Activated T-cell treated with anti-CD3 and anti-CD28 coated beads for 24 hours (primary cell): ENCODE results near the gene ELFN1.
A peak's percentile ranks its signal among the peaks of the same experiment; 100 is the strongest.

ENCODE experiments used
- DNase-seq: peaks from one replicate; pipeline ENCODE4 v3.0.0-alpha.2; 2020; ENCODE audit warnings: low read depth

Gene ELFN1

GRCh38 chr7:1663857-1664651 is 6.0 kb upstream of the ELFN1 start:
- DNase-seq = no peak

DNA sequence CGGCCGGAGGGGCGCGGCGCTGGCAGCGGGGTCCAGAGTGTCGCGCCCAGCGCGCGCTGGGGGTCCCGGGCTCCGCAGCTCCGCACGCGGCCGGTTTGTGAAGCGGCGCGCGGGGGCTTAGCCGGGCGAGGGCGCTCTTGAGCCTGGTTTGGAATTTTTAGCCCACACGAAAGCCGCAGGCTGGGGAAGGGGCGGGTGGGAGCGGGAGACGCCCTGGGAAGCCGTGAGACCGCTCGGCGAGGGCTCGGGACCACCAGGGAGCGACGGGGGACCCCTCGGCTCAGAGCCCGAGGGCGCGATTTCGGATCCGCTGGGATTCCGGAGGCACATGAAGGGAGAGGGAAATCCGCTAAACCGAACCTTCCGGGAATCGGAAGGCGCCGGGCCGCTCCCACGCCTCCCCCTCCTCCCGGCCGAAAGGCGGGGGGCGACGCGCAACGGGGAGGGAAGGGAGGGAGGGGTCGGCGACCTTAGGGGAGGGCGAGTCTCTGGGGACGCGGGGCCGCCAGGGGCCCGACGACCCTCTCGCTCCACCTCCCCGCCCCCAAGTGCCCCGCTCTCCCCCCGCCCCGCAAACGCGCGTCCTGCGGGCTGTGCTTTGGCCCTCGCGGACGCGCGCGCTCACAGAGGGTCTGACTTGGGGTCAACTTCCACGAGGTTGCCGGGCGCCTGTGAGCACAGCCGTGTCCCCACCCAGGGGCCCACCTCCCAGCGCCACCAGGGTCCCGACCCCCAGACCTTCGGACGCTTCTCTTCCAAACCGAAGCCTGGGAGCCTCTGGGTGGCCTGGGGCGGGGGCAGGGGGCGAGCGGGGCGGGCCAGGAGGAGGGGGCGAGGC is 5.1 kb upstream of the ELFN1 start:
- DNase-seq = peak; percentile 31

DNA sequence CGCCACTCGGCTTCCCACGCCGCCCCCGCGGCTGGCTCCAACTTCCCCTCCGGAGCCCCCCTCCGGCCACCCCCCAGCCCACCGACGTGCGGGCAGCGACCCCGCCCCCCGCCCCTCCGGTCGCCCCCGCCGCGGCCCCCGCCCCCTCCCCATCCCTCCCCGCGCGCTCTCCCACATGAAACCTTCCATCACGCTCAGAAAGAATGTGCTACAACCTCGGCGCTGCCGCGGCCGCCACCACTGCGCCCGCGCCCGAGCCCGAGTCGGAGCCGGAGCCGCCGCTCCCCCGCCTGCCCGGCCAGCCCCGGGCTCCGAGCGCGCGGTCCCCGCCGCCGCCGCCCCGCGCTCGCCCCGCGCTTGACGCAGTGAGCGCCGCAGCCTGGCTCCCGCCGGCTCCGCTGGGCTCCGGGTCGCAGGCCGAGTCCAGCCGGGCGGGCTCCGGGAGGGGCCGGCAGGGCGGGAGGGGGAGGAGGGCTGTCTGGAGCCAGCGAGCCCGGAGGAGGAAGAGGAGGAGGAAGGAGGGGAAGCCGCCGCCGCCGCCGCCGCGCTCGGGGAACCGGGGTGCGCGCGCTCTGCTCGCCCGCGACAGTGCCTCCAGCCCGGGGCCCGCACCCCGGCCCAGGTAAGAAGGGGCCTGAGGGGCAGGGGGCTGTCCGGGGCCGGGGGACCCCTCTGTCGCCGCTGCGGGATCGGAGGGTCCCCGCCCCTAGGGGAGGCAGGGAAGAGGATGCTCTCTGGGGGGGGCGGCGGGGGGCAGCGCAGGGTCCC is 4.3 kb upstream of the ELFN1 start:
- DNase-seq = no peak

GRCh38 chr7:1666317-1666822 is 3.7 kb upstream of the ELFN1 start:
- DNase-seq = no peak

DNA sequence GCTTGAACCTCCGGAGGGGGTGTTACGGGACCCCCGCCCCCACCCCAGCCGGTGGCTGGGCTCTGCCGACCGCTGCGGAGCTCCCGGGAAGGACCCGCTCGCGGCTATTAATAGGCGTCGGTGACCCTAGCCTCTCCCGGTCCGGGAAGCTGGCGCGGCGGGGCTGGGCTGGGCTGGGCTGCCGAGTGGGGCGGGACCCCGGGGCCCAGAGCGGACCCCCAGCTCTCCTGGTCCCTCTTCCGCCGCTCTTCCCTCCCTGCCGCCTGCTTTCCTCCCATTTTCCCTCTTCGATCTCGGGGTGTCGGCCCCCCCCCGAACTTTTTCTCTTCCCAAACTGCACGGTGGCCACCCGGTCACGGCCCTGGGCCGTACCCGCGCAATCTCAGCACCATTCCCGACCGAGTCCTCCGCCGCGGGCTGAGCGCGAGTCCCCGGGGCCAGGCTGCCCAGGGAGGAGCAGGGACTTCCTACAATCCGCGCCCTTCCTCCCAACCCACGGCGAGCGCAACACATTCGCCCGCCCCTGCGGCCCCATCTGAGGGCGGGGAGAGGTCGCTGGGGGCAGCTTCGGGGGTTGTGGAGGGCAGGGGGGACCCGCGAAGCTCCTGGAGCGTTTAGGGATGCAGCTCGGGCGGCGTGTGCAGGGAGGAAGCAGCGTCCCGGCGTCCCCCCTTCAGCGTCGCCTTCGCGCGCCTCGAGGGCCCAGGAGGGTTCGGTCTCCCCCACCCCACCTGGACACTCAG is 3.1 kb upstream of the ELFN1 start:
- no peak for DNase-seq

DNA sequence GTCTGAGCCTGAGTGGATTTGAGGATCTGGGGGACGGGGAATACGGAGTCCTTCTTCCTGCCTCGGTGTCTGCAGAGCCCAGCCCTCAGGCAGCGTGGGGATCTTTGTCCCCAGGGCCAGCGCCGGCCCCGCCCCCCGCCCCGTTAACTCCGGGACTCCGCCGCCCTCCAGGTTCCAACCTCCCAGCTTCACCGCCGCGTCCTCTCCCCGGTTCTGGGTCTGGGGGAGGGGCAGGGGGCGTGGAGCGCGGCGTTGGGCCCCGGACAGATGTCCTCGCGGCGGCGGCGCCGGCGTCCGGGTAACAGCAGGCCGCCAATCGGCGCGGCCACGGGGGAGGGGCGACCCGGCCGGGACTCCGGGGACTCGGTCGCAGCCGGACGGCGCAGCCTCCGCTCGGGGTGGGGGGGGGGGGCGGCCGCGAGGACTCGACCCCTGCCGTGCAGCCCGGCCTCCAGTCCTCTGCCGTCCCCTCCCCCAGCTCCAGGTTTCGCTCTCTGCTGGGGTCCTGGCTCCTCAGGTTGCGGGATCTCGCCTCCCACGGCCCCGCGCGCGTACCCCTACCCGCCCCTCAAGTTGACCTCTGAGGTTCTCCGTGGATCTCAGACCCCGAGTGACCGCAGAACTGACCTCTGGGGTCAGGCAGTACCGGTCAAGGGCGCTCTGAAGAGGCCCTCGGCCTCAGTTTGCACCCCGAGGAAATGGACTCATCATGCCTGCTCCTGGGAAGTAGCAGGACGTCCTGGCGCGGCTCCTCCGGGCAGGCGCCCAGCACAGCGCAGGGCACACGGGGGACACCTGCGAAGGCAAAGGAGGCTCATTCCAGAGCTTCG is 2.3 kb upstream of the ELFN1 start:
- no peak for DNase-seq

- DNase-seq = no peak
These were observed 1.5 kb upstream of the ELFN1 start for GRCh38 chr7:1668396-1669063.

GRCh38 chr7:1669064-1669951 is 769 bp upstream of the ELFN1 start:
- no peak for DNase-seq

DNA sequence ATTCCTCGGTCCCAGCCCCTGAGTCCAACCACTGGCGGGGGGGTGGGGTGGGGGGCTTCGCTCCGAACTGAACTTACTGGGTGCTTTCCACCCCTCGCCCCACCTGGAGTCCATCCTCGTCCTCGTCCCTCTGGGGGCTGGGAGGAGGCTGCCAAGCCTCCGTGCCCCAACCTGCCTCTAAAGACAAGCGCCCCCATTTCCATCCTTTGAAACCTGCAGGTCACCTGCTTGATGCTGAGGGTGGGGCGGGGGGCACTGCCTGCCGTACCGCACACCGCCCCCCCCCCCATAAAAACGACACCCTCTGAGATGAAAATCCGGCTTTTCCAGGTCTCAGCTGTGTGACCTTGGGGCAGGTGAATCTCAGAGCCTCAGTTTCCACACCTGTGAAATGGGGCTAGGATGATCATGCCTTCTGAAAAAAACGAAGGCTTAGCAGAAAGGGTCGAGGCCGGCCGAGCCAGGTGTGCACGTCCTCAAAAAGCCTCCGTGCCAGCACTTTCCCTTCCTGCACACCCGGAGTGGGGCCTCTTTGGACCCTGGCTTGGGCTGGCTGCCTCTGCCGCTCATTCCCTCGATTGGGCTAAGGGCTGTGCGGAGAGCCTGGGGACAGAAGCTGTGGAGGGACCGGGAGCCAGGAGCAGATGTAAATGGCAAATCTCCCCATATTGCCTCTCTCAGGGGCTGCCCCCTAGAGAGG is 967 bp downstream of the ELFN1 start:
- DNase-seq = no peak

DNA sequence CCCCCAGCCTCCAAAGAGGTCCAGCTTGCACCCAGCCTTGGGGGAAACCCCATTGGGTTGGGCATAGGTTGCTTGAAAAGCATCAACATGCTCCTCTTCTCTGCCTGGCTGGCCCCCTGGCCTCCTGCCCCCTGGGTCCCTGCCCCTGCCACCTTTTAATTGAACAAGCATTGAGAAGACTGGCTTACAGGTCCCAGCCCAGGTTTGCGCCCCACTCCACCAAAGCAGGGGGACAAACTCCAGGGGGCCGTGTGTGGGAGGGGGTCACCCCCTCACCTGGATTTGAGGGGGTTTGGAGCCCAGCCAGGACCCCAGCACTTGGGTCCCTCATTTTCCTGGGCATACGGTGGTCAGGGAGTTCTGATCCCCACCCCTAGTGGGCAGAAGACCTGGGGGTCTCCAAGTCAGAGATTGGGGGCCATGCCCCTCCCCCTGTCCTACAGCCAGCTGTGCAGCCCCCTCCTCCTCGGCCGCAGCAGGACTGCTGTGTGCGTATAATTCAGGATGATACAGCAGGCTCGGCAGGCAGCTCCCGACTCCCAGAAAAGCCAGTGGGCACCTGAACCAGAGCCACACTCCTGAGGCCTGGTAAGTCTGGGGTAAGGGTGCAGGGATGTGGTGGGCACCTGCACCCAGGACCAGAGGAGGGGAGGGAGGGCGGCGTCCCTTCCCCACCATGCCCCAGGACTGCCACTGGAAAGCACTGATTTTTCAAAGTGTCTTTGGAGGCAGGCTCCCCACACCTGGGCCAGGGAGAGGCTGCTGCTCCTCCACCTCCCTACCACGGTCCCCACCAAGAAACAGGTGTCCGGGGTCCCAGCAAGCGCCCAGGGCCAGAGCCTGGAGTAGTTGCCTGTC is 1.7 kb downstream of the ELFN1 start:
- no peak for DNase-seq

- DNase-seq = no peak
These were observed 2.9 kb downstream of the ELFN1 start for GRCh38 chr7:1672851-1673486.

- DNase-seq = no peak
These were observed 3.6 kb downstream of the ELFN1 start for GRCh38 chr7:1673581-1674118.

DNA sequence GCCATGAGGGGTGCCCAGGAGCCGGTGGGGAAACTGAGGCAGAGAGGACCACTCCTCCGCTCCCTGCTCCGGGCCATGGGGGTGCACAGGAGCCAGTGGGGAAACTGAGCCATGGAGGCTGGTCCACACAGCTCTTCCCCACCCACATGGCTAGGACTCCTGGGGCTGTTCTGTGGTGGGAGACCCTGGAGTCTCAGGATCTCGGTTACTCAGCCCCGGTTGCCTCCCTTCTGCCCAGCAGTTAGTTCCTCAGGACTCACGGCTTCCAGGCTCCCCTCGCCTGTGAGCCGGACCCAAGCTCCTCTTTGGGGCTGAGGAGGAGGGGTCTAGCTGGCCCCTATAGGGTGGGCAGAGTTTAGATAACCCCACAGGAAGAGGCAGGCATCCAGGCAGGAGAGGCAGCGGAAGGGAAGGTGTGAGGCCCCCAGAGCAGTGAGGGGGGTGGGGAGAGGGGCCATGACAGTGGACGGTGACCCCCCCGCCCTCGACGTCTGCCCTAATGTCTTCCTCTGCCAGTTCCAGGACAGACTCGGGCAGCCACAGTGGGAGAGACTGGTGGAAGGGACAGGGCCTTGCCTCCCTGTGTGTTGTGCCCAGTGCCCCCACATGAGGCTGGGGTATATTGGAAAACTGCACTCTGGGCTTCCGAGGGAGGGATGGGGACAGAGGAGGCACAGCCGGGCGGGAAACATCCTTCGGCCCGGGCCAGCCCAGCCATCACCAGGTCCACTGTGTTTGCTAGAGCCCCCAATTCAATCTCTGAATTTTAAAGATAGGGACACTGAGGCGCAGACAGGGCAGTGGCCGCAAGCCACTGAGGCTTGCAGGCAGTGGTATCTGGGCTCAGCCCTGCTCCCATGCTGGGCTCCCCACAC is 4.3 kb downstream of the ELFN1 start:
- DNase-seq = no peak

DNA sequence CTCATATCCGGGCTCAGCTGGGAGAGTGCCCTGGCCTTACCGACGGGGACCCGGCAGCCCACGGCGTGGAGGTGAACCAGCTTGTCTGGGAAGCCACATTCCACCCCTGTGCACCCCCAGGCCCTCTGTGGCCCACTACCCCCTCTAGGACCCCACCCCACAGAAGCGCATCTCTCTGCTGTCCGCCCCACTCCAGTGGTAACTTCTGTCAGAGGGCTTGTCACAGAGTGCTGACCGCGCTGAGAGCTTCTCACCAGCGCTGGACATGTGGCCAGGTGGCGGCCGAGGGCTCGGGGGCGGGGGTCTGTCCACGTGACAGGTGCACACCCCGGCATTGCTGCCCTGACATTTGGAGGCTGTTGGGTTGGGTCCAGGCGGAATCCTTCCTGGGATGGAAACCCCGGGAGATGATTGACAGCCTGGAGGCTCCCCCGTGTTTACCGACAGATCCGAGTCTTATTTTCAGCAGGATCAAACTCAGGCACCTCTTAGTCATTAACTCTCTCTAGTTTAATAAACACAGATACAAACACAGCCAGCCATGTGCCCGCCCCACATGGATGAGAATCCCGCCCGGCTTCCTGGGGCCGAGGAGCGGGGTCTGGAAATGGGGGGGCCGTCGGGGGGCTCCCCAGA is 5.1 kb downstream of the ELFN1 start:
- no peak for DNase-seq
